ENCODE results near the gene MYL6. TPM values are rescaled to one million over a fixed set of nuclear protein-coding genes. Genes with fewer than 3 reads are reported as not detected.

Gene MYL6
- total and polyA plus RNA-seq, 9 of the 15 experiments (the other 6 are each of a cell fraction or from before 2014, with no cell fraction given): 557 to 1,664 (median 958) TPM

- peak; percentile 99 for TF ChIP-seq ZBTB40 (IDR thresholded peaks at IDR 0.05)
- peak; percentile 97 for TF ChIP-seq ZBTB40 (CRISPR knock-in tag; IDR thresholded peaks at IDR 0.05)
- no peak for TF ChIP-seq ATF1 (CRISPR knock-in tag; IDR thresholded peaks at IDR 0.05)
- TF ChIP-seq ATF1 (tag; IDR thresholded peaks at IDR 0.05): 0 out of 2 replicates have a peak, but pooled peaks have one; percentile 14
- TF ChIP-seq PTBP1 (IDR thresholded peaks at IDR 0.05; ENCODE audit: low read depth, low read length): no peak
- peak; percentile 56 for TF ChIP-seq ELF1 (tag; IDR thresholded peaks at IDR 0.05)
- TF ChIP-seq MIER1 (IDR thresholded peaks at IDR 0.05; ENCODE audit: low read depth): no peak
- TF ChIP-seq, protein P1, sequence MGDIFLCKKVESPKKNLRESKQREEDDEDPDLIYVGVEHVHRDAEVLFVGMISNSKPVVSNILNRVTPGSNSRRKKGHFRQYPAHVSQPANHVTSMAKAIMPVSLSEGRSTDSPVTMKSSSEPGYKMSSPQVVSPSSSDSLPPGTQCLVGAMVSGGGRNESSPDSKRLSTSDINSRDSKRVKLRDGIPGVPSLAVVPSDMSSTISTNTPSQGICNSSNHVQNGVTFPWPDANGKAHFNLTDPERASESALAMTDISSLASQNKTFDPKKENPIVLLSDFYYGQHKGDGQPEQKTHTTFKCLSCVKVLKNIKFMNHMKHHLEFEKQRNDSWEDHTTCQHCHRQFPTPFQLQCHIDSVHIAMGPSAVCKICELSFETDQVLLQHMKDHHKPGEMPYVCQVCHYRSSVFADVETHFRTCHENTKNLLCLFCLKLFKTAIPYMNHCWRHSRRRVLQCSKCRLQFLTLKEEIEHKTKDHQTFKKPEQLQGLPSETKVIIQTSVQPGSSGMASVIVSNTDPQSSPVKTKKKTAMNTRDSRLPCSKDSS (IDR thresholded peaks at IDR 0.05; ENCODE audit: low read depth, partially characterized antibody): no peak
- TF ChIP-seq MTA1 (IDR thresholded peaks at IDR 0.05; ENCODE audit: borderline replicate concordance): 0 out of 2 replicates have a peak, but pooled peaks have one; percentile 43
- no peak for TF ChIP-seq MXI1 (IDR thresholded peaks at IDR 0.05; ENCODE audit: low read depth, low read length)
- TF ChIP-seq SP2 (IDR thresholded peaks at IDR 0.05; ENCODE audit: extremely low read depth, low read depth, low read length, poor library complexity, severe bottlenecking): no peak
- TF ChIP-seq SPI1 (IDR thresholded peaks at IDR 0.05; ENCODE audit: borderline replicate concordance, low read depth, low read length): 0 out of 2 replicates have a peak, but pooled peaks have one; percentile 14
- 0 out of 2 replicates have a peak, but pooled peaks have one; percentile 37 for TF ChIP-seq POLR2H (tag; IDR thresholded peaks at IDR 0.05; ENCODE audit: low read depth)
- TF ChIP-seq TCF3 (CRISPR knock-in tag; IDR thresholded peaks at IDR 0.05): no peak
- no peak for TF ChIP-seq NFYB (IDR thresholded peaks at IDR 0.05; ENCODE audit: extremely low read depth, insufficient read length)
- no peak for TF ChIP-seq ZC3H4 (CRISPR knock-in tag; IDR thresholded peaks at IDR 0.05; ENCODE audit: borderline replicate concordance)
Measured at GRCh38 chr12:56202366-56202765, 44.2 kb downstream of the MYL6 start (continued).

Measured in K562 (cell line).